HL-60 (cell line): ENCODE measurements around the gene NHERF2.

ENCODE experiments used
- DNase-seq, 2 experiments: peaks; one replicate each; pipeline ENCODE4 v3.0.0-alpha.2; 2010 to 2020; ENCODE audit warnings: low read depth in 1 of 2, low spot score in 1 of 2
- H3K27ac ChIP-seq: fragments of 250-450 bp; sonication (Bioruptor Pico); replicated peaks from 2 replicates; pipeline ENCODE4 v1.5.1; 2020; ENCODE audit warnings: mild to moderate bottlenecking, moderate library complexity
- H3K27me3 ChIP-seq: fragments of 250-450 bp; sonication (Bioruptor Pico); 2 replicates; pipeline ENCODE4 v1.5.1; 2021; ENCODE audit warnings: mild to moderate bottlenecking, moderate library complexity; ENCODE audit not compliant: insufficient read depth, poor library complexity, severe bottlenecking
- H3K4me3 ChIP-seq: replicated peaks from 2 replicates; pipeline ENCODE4 v1.5.1; 2011; ENCODE audit warnings: mild to moderate bottlenecking, control low read depth, low read length; ENCODE audit not compliant: insufficient read depth
- CTCF ChIP-seq: IDR thresholded peaks from one replicate; pipeline ENCODE4 v1.5.1; 2011; ENCODE audit warnings: low read length, control low read depth, inconsistent platforms; ENCODE audit not compliant: insufficient read depth
- GABPA ChIP-seq: IDR thresholded peaks from 2 replicates; pipeline ENCODE4 v1.6.1; 2012; ENCODE audit warnings: low read depth
- POLR2AphosphoS5 ChIP-seq: IDR thresholded peaks from 2 replicates; pipeline ENCODE4 v1.6.1; 2012; ENCODE audit warnings: low read depth
- REST ChIP-seq: IDR thresholded peaks from 2 replicates; pipeline ENCODE4 v1.6.1; 2012; ENCODE audit warnings: low read depth; ENCODE audit not compliant: insufficient replicate concordance
- SPI1 ChIP-seq: IDR thresholded peaks from 2 replicates; pipeline ENCODE4 v1.6.1; 2012; ENCODE audit warnings: low read depth, mild to moderate bottlenecking, borderline replicate concordance

NHERF2 gene

GRCh38 chr16:2058872-2059271, 32.2 kb downstream of the NHERF2 start:
- Histone ChIP-seq H3K4me3 (no peak overlapping the region), H3K27ac (no peak overlapping the region), H3K27me3 (no peaks in the 10 kb centered on the region)
- TF ChIP-seq SPI1 (no peak), POLR2AphosphoS5 (no peak), REST (no peak), CTCF (no peak), GABPA (no peak)
- no peak for DNase-seq

GRCh38 chr16:2060346-2060745, 33.6 kb downstream of the NHERF2 start:
- H3K27ac ChIP-seq, result no peak overlapping the region
- DNase-seq, result no peak
- no peak for TF ChIP-seq REST
- no peak for TF ChIP-seq SPI1
- no peak for TF ChIP-seq CTCF
- no peak for TF ChIP-seq GABPA
- no peak for TF ChIP-seq POLR2AphosphoS5
- no peaks in the 10 kb centered on the region for H3K27me3 ChIP-seq
- H3K4me3 ChIP-seq, result no peak overlapping the region

- Histone ChIP-seq H3K27ac (no peak overlapping the region), H3K27me3 (no peaks in the 10 kb centered on the region), H3K4me3 (no peak overlapping the region)
- TF ChIP-seq GABPA, result no peak
- no peak for TF ChIP-seq CTCF
- no peak for TF ChIP-seq SPI1
- TF ChIP-seq REST, result no peak
- no peak for TF ChIP-seq POLR2AphosphoS5
- DNase-seq, result no peak
These were observed 34.3 kb downstream of the NHERF2 start for GRCh38 chr16:2061023-2061422.
